Measurements from ENCODE around the gene KRT84. TPM values are rescaled to one million over a fixed set of nuclear protein-coding genes. Genes with fewer than 3 reads are reported as not detected.

Gene KRT84
- total RNA-seq, 2 donors from 2014 or later: not detected

DNA sequence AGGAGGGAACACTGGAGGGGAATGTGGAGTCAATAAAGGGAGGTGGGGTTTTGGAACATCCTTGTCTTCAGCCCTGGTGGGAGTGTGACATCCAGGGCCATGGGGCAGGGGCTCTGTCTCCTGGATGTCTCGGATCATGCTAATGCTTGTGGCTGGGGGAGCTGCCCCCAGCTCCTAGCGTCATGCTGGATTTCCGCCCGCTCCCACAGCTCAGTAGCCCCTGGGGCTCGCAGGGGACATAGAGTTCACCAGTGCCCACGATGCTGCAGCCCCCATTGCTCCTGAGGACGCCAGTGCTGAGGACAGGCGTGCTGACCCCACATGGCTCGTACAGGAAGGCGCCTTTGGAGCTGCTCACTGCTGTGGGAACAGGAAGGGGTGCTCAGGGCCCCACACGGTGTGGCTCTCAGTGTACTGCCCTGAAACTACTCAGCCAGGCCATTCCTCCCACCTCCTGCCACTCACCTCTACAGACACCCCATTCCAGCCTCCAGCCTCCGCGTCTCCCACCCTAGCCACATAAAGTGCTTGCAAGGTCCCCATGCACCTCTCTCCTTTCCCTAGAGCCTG lies 9.5 kb upstream of the KRT84 start:
- Histone ChIP-seq H3K9me3 (no peaks in the 10 kb centered on the region), H3K27ac (no peak overlapping the region), H3K27me3 (replicated peaks; ENCODE audit: insufficient read depth) (no peaks in the 10 kb centered on the region), H3K4me1 (replicated peaks) (no peaks in the 10 kb centered on the region), H3K4me3 (no peak overlapping the region), H3K36me3 (no peaks in the 10 kb centered on the region)
- intact Hi-C loops (cut with DNase I): no loop called here
- TF ChIP-seq POLR2AphosphoS5 (IDR thresholded peaks at IDR 0.05) (no peak), POLR2A (IDR thresholded peaks at IDR 0.05) (no peak), CTCF (IDR thresholded peaks at IDR 0.05) (no peak)
- WGBS: 85% methylated on average over 13 of the region's 13 CpGs
- no peak for DNase-seq (ENCODE audit: low spot score)

DNA sequence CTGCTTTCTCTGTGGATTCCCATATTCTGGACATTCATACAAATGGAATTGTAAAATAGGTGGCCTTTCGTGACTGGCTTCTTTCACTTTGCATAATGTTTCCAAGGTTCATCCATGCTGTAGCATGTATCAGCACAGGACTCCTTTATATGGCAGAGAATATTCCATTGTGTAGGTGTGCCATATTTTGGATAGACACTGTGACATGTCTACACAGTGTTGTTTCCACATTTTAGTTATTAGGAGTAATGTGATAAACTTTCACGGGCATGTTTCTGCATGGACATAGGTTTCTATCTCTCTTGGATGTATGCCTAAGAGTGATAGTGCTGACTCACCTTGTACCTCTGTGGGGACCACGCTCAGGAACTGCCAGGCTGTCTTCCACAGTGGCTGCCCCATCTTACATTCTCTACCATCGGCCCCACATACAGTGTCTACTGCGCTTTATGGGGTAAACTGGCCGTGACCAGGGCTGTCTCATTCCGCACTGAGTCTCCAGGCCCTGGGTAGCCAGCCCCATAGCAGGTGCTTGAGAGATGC lies 7.1 kb upstream of the KRT84 start:
- intact Hi-C loops (cut with DNase I): no loop called here
- H3K36me3 ChIP-seq: no peaks in the 10 kb centered on the region
- 77% methylated on average over 7 of the region's 7 CpGs for WGBS
- no peak for TF ChIP-seq POLR2AphosphoS5 (IDR thresholded peaks at IDR 0.05)
- TF ChIP-seq POLR2A (IDR thresholded peaks at IDR 0.05): no peak
- TF ChIP-seq CTCF (IDR thresholded peaks at IDR 0.05): no peak
- no peak overlapping the region for H3K4me3 ChIP-seq
- no peaks in the 10 kb centered on the region for H3K4me1 ChIP-seq (replicated peaks)
- no peak for DNase-seq (ENCODE audit: low spot score)
- no peaks in the 10 kb centered on the region for H3K27me3 ChIP-seq (replicated peaks; ENCODE audit: insufficient read depth)
- H3K27ac ChIP-seq: no peak overlapping the region
- no peaks in the 10 kb centered on the region for H3K9me3 ChIP-seq

GRCh38 chr12:52391618-52392002 lies 6.2 kb upstream of the KRT84 start:
- 7% methylated on average over 4 of the region's 4 CpGs for WGBS
- TF ChIP-seq POLR2A (IDR thresholded peaks at IDR 0.05) (no peak), CTCF (IDR thresholded peaks at IDR 0.05) (no peak)
- no peaks in the 10 kb centered on the region for H3K36me3 ChIP-seq
- intact Hi-C loops (cut with DNase I): no loop called here
- H3K4me3 ChIP-seq: no peak overlapping the region
- DNase-seq (ENCODE audit: low spot score): no peak
- no peaks in the 10 kb centered on the region for H3K9me3 ChIP-seq
- H3K4me1 ChIP-seq (replicated peaks): no peaks in the 10 kb centered on the region
- no peaks in the 10 kb centered on the region for H3K27me3 ChIP-seq (replicated peaks; ENCODE audit: insufficient read depth)
- no peak overlapping the region for H3K27ac ChIP-seq

DNA sequence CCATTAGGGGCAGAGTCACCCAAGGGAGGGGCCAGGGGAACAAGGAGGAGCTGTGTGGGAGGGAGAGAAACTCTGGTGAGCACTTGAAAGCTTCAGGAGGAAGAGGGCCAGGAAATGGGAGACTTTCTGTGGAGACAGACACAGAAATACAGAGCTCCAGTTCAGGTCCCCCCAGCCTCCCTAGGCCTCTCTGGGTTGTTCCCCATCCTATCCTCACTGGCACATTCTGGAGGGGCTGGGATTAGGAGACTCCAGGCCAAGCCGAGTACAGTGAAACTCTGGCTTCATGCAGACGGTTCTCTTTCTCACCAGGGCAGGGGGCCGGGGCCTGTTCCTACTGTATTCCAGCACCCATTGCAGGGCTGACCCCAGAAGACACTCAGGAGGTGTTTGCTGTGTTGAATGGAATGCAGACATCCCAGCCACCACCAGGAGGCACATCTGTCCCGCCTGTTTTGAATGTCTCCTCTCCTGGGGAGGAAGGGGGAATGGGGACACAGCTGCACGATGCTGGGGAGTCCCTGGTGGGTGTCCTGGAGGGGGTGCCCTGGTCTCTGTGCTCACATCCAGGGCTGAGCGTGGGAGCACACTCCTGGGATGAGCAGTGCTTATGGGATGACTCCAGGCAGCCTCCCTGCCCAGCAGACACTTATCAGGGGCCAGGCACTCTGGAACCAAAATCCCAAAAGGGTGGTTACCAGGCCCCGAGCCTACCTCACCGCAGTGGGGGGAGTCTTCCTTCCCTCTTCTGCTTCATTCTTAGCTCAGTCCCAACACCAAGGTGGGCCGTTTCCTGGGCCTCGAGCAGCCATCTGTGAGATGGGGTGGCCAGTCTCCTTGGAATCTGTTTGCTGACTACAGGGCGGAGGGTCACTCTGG lies 5.5 kb upstream of the KRT84 start:
- H3K4me3 ChIP-seq: no peak overlapping the region
- no peak for DNase-seq (ENCODE audit: low spot score)
- 78% methylated on average over 10 of the region's 11 CpGs for WGBS
- TF ChIP-seq CTCF (IDR thresholded peaks at IDR 0.05) (peak in 3 of 4 experiments; percentile 35 to 66 (median 60)), POLR2AphosphoS5 (IDR thresholded peaks at IDR 0.05) (no peak)
- H3K27me3 ChIP-seq (replicated peaks; ENCODE audit: insufficient read depth): no peaks in the 10 kb centered on the region
- no peak overlapping the region for H3K27ac ChIP-seq
- H3K36me3 ChIP-seq: no peaks in the 10 kb centered on the region
- intact Hi-C loops (cut with DNase I): no loop called here
- no peaks in the 10 kb centered on the region for H3K4me1 ChIP-seq (replicated peaks)
- no peaks in the 10 kb centered on the region for H3K9me3 ChIP-seq
